Measurements from ENCODE around the gene SND1. TPM values are rescaled to one million over a fixed set of nuclear protein-coding genes. Genes with fewer than 3 reads are reported as not detected.

The SND1 gene
- total RNA-seq, 6 experiments from 2014 or later: 77.5 to 150 (median 126) TPM

- ATAC-seq (no peak), DNase-seq (no peak)
- Histone ChIP-seq H3K36me3 (peaks cover 0 to 30% (median 9%) of the 10 kb centered on the region in 4 donors), H3K4me1 (no peaks in the 10 kb centered on the region), H3K4me3 (no peak overlapping the region), H3K27me3 (no peaks in the 10 kb centered on the region), H3K9me3 (peaks cover 0 to 3% (median 0%) of the 10 kb centered on the region in 4 donors), H3K27ac (no peak overlapping the region)
- TF ChIP-seq CTCF (IDR thresholded peaks at IDR 0.05) (no peak), POLR2A (IDR thresholded peaks at IDR 0.05) (no peak)
- intact Hi-C loops (cut with DNase I): loop anchor here in 1 of 2 donors (5.0 kb wide), 1 partner anchor 490 kb away; no protein-coding TSS in a partner anchor
- WGBS (ENCODE audit: insufficient coverage, low coverage, low lambda C conversion rate, missing lambda C conversion rate): 97% methylated on average over 4 of the region's 4 CpGs
Observed at GRCh38 chr7:127711872-127712271, 59.9 kb downstream of the SND1 start.

- intact Hi-C loops (cut with DNase I): loop anchor here in 1 of 2 donors (5.0 kb wide), 1 partner anchor 489 kb away; no protein-coding TSS in a partner anchor
Observed at GRCh38 chr7:127713006-127713405, 61.0 kb downstream of the SND1 start.

GRCh38 chr7:127713758-127714157 lies 61.8 kb downstream of the SND1 start:
- ATAC-seq: peak in 2 of 4 donors; percentile 14 to 48
- Histone ChIP-seq H3K4me3 (no peak overlapping the region), H3K27ac (no peak overlapping the region), H3K9me3 (peaks cover 0 to 3% (median 0%) of the 10 kb centered on the region in 4 donors), H3K27me3 (no peaks in the 10 kb centered on the region), H3K4me1 (no peaks in the 10 kb centered on the region), H3K36me3 (peaks cover 0 to 26% (median 12%) of the 10 kb centered on the region in 4 donors)
- TF ChIP-seq POLR2A (IDR thresholded peaks at IDR 0.05) (no peak), CTCF (IDR thresholded peaks at IDR 0.05) (no peak)
- DNase-seq: no peak
- no CpG with 5 or more reads among the region's 6 CpGs for WGBS (ENCODE audit: insufficient coverage, low coverage, low lambda C conversion rate, missing lambda C conversion rate)
- intact Hi-C loops (cut with DNase I): loop anchor here in 1 of 2 donors (5.0 kb wide), 1 partner anchor 489 kb away; no protein-coding TSS in a partner anchor

More at GRCh38 chr7:127713006-127713405, 61.0 kb downstream of the SND1 start:
- TF ChIP-seq POLR2A (IDR thresholded peaks at IDR 0.05) (no peak), CTCF (IDR thresholded peaks at IDR 0.05) (no peak)
- no peak for ATAC-seq
- no peak overlapping the region for H3K27ac ChIP-seq
- DNase-seq: no peak
- H3K4me3 ChIP-seq: no peak overlapping the region
- H3K9me3 ChIP-seq: peaks cover 0 to 3% (median 0%) of the 10 kb centered on the region in 4 donors
- no peaks in the 10 kb centered on the region for H3K27me3 ChIP-seq
- H3K4me1 ChIP-seq: no peaks in the 10 kb centered on the region
- H3K36me3 ChIP-seq: peaks cover 0 to 23% (median 9%) of the 10 kb centered on the region in 4 donors

- no peaks in the 10 kb centered on the region for H3K4me1 ChIP-seq
- DNase-seq: no peak
- intact Hi-C loops (cut with DNase I): no loop called here
Observed at GRCh38 chr7:127715272-127715671, 63.3 kb downstream of the SND1 start.

More at GRCh38 chr7:127715272-127715671, 63.3 kb downstream of the SND1 start:
- WGBS (ENCODE audit: insufficient coverage, low coverage, low lambda C conversion rate, missing lambda C conversion rate): 100% methylated on average over 1 of the region's 3 CpGs
- TF ChIP-seq CTCF (IDR thresholded peaks at IDR 0.05): no peak
- no peak for TF ChIP-seq POLR2A (IDR thresholded peaks at IDR 0.05)
- peaks cover 0 to 3% (median 0%) of the 10 kb centered on the region in 4 donors for H3K9me3 ChIP-seq
- H3K27me3 ChIP-seq: no peaks in the 10 kb centered on the region
- no peak overlapping the region for H3K4me3 ChIP-seq
- no peak for ATAC-seq
- H3K36me3 ChIP-seq: peaks cover 0 to 22% (median 7%) of the 10 kb centered on the region in 4 donors
- no peak overlapping the region for H3K27ac ChIP-seq

All from right lobe of liver (tissue), 6 donors.